IMR-90 (cell line): ENCODE results near the gene OSCP1.

ENCODE experiments used
- BHLHE40 ChIP-seq: fragments of 150-350 bp; IDR thresholded peaks from 2 replicates; pipeline ENCODE4 v1.6.1; 2016; ENCODE audit warnings: mild to moderate bottlenecking, low read depth, low read length
- CTCF ChIP-seq: conservative IDR thresholded peaks from 2 replicates; pipeline ENCODE4 v1.5.1; 2012; ENCODE audit warnings: mild to moderate bottlenecking, low read depth, low read length, improper control_type of control experiment
- POLR2A ChIP-seq: IDR thresholded peaks from 2 replicates; pipeline ENCODE4 v1.6.1; 2012; ENCODE audit warnings: mild to moderate bottlenecking, low read depth, low read length

- TF ChIP-seq CTCF: no peak
- TF ChIP-seq BHLHE40: no peak
- TF ChIP-seq POLR2A: no peak
Observed at GRCh38 chr1:36493524-36493923, 43.3 kb upstream of the OSCP1 start.
